ENCODE data around the gene GTPBP3. TPM values are rescaled to one million over a fixed set of nuclear protein-coding genes. Genes with fewer than 3 reads are reported as not detected.

Gene GTPBP3
- total RNA-seq, 2 donors from 2014 or later, result 6.0 to 16.8 TPM

GRCh38 chr19:17333611-17334413, 3.5 kb upstream of the GTPBP3 start:
- no peaks in the 10 kb centered on the region for H3K36me3 ChIP-seq
- TF ChIP-seq CTCF (IDR thresholded peaks at IDR 0.05), result no peak
- H3K9me3 ChIP-seq, result no peaks in the 10 kb centered on the region
- H3K27ac ChIP-seq, result peak overlapping the region; percentile 56 to 64
- peak overlapping the region; percentile 67 to 71 for H3K4me3 ChIP-seq
- DNase-seq (ENCODE audit: low spot score), result no peak
- peaks cover 0 to 45% of the 10 kb centered on the region in 2 donors for H3K4me1 ChIP-seq
- H3K27me3 ChIP-seq, result no peaks in the 10 kb centered on the region

GRCh38 chr19:17334414-17335409, 2.6 kb upstream of the GTPBP3 start, which contains the start of gene ANO8:
Gene ANO8 (minus strand): TSS chr19:17334855. CDS start chr19:17334670, 185 bp downstream.
- TF ChIP-seq CTCF (IDR thresholded peaks at IDR 0.05), result no peak
- Histone ChIP-seq H3K4me1 (peaks cover 0 to 41% of the 10 kb centered on the region in 2 donors), H3K4me3 (peak within 1 kb of the TSS; percentile 67 to 71), H3K27ac (peak within 1 kb of the TSS; percentile 56 to 64), H3K27me3 (no peaks in the 10 kb centered on the region), H3K9me3 (no peaks in the 10 kb centered on the region), H3K36me3 (no peaks in the 10 kb centered on the region)
- peak; percentile 93 for DNase-seq (ENCODE audit: low spot score)

GRCh38 chr19:17335575-17335974, 1.8 kb upstream of the GTPBP3 start:
- no peak overlapping the region for H3K27ac ChIP-seq
- H3K9me3 ChIP-seq, result no peaks in the 10 kb centered on the region
- TF ChIP-seq CTCF (IDR thresholded peaks at IDR 0.05), result no peak
- DNase-seq (ENCODE audit: low spot score), result no peak
- no peak overlapping the region for H3K4me3 ChIP-seq
- H3K36me3 ChIP-seq, result no peaks in the 10 kb centered on the region
- no peaks in the 10 kb centered on the region for H3K27me3 ChIP-seq
- H3K4me1 ChIP-seq, result peaks cover 0 to 41% of the 10 kb centered on the region in 2 donors

- TF ChIP-seq CTCF (IDR thresholded peaks at IDR 0.05), result no peak
- peak overlapping the region; percentile 73 to 81 for H3K4me3 ChIP-seq
These were observed 501 bp downstream of the GTPBP3 start for GRCh38 chr19:17337675-17338432.

GRCh38 chr19:17338433-17339078, 1.2 kb downstream of the GTPBP3 start:
- peaks cover 0 to 37% of the 10 kb centered on the region in 2 donors for H3K4me1 ChIP-seq
- TF ChIP-seq CTCF (IDR thresholded peaks at IDR 0.05), result no peak

More at GRCh38 chr19:17337675-17338432, 501 bp downstream of the GTPBP3 start:
- Histone ChIP-seq H3K4me1 (peaks cover 0 to 41% of the 10 kb centered on the region in 2 donors), H3K9me3 (no peaks in the 10 kb centered on the region), H3K27ac (peak overlapping the region; percentile 92 to 93), H3K36me3 (no peaks in the 10 kb centered on the region), H3K27me3 (no peaks in the 10 kb centered on the region)
- no peak for DNase-seq (ENCODE audit: low spot score)

More at GRCh38 chr19:17338433-17339078, 1.2 kb downstream of the GTPBP3 start:
- H3K9me3 ChIP-seq, result no peaks in the 10 kb centered on the region
- no peaks in the 10 kb centered on the region for H3K36me3 ChIP-seq
- H3K4me3 ChIP-seq, result peak overlapping the region in 1 of 2 donors; percentile 73
- H3K27ac ChIP-seq, result no peak overlapping the region
- no peaks in the 10 kb centered on the region for H3K27me3 ChIP-seq
- DNase-seq (ENCODE audit: low spot score), result no peak
